Peyer's patch (tissue), 4 donors: Measurements from ENCODE around the gene LTBP2.

Source experiments
- POLR2A ChIP-seq, 2 donors: fragments of 450-650 bp; IDR thresholded peaks; one replicate each; pipeline ENCODE4 v1.5.1; 2017; ENCODE audit warnings: antibody characterized with exemption in 2 of 2, mild to moderate bottlenecking in 2 of 2, moderate library complexity in 2 of 2
- TF ChIP-seq, protein P1 (sequence below), 6 experiments: fragments of 450-650 bp in 4 of 6; fragments of 200-600 bp in 2 of 6; sonication (generic) in 1 of 6; IDR thresholded peaks; one replicate each; pipeline ENCODE4 v1.5.1; 2017 to 2019; ENCODE audit warnings: antibody characterized with exemption in 6 of 6, mild to moderate bottlenecking in 3 of 6, moderate library complexity in 1 of 6

DNA sequence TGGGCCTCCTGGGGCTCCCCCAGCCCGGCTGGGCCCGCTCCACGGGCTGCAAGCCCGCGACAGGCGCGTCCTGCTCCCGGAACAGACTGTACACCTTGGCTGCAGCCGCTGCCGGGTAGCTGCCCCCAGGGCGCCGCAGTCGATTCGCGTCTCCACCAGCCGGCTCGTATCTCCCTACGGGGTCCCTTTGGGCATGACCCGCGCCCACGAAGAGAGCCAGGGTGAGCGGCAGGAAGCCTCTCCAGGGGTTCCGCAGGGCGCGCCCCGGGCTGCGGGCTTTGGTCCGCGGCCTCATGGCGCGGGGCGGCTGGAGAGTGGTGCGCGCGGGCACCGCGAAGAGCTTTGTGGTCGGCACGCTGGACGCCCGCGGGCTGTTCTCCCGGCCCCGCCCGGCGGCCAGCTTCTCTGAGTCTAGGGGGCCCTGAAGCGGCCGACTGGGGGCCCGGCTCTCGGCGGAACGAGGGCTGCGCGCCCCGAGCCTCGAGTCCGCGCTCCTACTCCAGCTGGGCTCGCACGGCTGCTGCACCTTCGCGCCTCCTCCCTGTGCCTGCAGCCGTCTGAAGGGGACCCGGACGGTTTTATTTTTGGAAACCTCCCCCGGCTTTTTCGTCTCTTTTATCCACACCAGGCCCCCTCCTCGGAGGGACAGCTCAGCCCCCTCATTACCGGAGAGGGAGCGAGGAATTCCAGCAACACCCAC lies at the start of gene LTBP2:
- TF ChIP-seq, protein P1, sequence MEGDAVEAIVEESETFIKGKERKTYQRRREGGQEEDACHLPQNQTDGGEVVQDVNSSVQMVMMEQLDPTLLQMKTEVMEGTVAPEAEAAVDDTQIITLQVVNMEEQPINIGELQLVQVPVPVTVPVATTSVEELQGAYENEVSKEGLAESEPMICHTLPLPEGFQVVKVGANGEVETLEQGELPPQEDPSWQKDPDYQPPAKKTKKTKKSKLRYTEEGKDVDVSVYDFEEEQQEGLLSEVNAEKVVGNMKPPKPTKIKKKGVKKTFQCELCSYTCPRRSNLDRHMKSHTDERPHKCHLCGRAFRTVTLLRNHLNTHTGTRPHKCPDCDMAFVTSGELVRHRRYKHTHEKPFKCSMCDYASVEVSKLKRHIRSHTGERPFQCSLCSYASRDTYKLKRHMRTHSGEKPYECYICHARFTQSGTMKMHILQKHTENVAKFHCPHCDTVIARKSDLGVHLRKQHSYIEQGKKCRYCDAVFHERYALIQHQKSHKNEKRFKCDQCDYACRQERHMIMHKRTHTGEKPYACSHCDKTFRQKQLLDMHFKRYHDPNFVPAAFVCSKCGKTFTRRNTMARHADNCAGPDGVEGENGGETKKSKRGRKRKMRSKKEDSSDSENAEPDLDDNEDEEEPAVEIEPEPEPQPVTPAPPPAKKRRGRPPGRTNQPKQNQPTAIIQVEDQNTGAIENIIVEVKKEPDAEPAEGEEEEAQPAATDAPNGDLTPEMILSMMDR (IDR thresholded peaks at IDR 0.05): no peak
- TF ChIP-seq POLR2A (IDR thresholded peaks at IDR 0.05): no peak
